NCI-H2171 treated with DMSO at 0.1 percent for 48 hours (cell line): ENCODE measurements around the gene RRAS2.
A peak's percentile ranks its signal among the peaks of the same experiment; 100 is the strongest.
"Not testable (repeated sequence)": the region's sequence is repeated elsewhere in the genome, so short reads cannot be mapped to it uniquely, and the experiment has no call there.

Experiments
- DNase-seq: peaks from one replicate; lab custom pipeline; 2025; lab: John Stamatoyannopoulos, UW

RRAS2 gene

DNA sequence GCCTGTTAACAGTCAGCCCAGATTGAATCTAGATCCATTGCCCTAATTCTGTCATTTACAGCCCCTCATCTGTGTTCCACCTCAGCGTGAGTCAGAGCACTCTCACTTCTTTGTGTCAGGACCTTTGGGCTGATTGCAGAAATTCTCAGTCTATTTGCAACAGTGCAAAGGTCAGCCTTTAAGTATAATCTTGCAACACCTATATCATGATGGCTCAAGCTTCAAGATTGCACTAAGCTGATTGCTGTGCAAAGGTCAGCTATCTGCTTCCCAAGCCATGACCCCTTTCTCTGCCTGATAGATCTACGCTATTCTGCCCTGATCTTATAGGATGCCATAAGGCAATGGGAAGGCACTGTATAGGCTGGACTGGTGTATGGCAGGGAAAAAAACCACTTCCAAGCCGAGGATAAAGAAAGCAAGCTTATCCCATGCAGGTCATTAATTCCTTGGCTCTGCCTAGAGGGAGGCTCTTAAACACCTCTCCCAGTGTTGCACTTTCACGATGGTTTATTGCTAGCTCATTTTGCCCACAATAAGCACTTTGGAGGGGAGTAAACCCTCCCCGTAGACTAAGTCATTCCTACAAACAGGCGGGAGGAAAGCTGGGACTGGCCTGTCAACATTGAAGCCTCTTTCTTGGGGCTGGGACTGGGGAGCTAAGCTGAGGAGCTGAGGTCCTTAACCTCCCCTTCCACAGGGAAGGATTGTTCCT lies 100.6 kb downstream of the RRAS2 start:
- no peak for DNase-seq

DNA sequence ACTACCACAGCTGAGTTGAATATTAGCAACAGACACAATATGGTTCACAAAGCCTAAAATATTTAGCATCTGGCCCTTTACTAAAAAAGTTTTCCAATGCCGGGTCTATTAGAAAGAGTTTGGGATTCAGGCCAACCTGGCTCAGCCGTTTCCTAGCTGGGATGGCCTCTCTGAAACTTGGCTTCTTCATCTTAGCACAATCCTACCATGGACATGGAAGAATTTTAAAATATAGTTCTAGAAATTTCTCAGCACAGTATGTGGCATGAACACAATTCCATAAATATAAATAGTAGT lies 103.8 kb downstream of the RRAS2 start:
- DNase-seq: no peak

DNA sequence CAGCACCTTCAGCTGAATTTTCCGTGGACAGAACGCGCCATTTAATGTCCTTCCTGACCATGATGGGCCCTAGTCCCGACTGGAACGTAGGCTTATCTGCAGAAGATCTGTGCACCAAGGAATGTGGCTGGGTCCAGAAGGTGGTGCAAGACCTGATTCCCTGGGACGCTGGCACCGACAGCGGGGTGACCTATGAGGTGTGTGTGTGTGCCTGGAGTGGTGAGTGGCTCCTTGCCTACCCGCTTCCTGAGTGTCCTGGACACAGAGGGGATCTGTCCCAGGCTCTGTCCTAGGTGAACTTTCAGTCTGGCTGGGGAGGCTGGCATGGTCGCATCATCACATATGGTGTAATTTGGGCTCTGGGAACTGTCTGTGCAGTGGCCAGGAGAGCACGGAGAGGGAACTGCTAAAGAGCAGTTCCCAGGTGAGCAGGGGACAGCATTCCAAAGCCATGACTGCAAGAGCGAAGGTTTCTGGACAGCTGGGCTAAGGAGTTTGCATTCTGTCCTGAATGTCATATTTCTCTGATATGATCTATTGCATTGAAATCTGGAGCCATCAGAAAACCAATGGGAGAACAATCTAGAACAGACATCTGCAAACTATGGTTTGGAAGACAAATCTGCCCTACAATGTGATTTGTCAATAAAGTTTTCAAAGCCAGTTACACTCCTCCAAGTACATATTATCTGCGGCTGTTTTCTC lies 104.3 kb downstream of the RRAS2 start:
- DNase-seq: no peak

DNA sequence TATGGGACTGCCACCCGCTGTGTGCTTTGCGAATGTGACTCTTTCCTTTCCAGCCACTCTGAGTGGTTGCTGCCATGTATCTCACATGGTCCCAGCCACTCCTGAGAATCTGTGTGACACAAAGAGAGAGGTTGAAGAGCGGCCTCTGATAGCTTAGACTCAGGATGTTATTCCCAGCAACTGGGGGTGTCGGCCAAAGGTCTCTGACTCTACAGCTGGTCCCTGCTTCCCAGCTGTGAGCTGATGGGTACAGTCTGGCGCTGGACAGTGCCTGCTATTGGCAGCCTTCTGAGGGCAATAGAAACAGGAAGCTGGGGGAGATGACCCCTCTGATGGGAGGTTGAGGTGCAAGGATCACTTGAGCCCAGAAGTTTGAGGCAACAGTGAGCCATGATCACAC lies 105.1 kb downstream of the RRAS2 start:
- no peak for DNase-seq

DNA sequence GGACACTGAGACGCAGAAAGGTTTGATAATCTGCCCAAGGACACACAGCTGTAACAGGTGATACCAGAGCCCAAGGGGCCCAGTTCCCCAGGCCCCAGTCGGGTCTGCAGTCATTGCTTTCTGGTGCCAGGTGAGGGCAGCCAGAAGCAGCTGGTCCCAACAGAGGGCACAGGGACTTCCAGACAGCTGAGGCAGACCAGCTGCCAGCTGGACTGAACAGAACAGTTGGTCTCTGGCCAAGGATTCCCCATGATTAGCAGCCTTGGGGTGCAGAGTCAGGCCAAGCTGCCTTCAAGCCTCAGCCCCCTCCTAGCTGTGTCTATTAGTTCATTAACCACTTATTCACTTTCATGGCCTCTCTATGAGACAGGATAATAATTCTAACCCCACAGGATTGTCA lies 105.6 kb downstream of the RRAS2 start:
- DNase-seq: no peak

DNA sequence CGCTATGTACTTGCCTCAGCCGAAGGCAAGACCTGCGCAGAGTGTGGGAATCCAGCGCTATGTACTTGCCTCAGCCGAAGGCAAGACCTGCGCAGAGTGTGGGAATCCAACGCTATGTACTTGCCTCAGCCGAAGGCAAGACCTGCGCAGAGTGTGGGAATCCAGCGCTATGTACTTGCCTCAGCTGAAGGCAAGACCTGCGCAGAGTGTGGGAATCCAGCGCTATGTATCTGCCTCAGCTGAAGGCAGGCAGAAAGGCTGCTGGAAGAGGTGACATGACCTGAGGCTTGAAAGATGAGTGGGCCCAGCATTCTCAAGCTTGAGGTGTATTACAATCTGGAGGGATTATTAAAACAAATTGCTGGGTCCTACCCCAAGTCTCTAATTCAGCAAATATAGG lies 106.5 kb downstream of the RRAS2 start:
- DNase-seq: not testable (repeated sequence)

DNA sequence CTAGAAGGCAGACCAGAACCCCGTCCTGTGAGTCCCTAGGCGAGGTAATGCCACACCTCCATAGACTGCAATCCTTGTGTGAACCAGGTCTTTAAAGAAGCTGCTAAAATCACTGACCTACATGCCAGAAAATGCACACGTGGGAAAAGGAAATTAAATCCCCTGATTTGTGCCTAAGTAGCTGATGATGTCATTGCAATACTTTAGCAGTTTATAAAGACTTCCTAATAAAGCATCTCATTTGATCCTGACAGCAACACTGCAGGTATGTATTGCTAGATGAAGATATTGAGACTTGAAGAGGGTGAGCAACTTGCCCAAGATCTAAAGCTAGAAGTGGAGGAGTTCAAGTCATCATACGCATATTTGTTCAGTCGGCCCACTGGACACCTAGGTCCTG lies 107.2 kb downstream of the RRAS2 start:
- no peak for DNase-seq

DNA sequence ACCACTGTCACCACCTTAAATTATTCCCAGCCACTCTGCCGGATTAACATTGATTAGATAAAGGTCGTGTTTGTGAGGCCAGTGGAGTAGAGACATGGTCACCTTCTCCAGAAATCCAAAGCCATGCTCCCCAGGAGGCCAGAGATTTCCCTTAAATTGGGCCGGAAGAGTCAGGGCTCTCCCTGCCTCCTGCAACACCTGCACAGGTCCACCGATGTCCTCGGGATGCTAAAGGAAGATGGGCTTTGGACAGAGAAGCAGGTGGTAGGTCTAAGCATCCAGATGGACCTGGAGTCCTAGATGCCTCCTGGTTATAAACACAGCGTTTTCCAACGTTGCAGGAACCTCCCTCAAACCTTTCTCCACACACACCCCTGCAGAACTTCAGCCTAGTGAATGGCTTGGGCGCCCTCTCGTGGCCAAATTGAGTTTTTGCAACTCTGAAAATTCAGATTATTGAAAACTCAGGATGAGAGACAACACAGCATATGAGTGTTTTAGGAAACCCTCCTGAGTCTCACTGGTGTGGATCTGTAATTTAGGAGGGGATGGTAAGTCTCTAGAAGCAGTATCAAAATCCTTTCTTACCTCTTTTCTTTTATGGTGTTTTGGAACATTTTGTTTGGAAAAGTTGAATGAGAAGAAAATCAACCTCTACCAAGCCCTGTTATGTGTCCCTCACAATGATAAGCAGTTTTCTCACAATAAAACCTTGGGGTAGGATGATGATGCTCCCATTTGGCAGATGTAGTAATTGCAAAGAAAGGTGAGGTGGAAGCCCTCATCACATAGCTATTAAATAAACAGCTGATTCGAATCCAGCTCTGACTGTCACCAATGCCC lies 109.6 kb downstream of the RRAS2 start:
- peak; percentile 63 for DNase-seq

DNA sequence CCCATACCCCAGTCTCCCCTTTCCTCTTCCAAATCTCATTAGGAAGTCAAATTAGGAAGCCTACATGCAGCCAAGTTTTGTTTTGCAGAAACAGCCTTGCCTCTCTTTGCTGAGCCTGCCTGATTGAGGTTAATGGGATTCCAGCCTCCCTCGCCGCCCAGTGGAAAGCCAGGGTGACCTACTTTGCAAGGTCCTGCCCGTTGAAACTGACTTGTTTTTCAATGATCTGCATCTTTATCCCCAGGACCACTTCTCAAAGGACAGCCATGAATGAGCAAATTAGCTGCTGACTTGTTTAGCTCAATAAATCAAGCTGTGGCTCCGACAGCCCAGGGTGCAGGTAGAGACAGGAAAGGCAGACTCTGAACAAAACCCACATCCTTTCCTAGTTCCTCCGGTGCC lies 110.4 kb downstream of the RRAS2 start:
- DNase-seq: no peak

DNA sequence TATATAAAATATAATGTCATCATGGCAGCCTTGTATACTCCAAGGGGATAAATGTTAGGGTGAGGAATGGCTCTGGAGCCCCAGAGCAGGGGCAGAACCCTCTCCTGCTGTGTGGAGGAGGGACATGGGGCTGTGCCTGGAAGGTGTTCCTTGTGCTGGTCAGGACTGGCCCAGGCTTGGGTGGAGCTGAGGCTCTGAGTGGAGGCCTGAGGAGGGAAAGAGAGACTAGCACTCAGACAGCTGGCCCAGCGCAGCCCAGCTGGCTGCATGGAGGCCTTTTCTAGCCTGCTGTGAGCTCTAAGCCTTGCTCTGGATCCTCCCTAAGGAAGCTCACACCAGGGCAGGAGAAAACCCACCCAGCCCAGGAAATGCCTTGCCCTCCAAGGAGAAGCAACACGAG lies 113.5 kb downstream of the RRAS2 start:
- DNase-seq: no peak

DNA sequence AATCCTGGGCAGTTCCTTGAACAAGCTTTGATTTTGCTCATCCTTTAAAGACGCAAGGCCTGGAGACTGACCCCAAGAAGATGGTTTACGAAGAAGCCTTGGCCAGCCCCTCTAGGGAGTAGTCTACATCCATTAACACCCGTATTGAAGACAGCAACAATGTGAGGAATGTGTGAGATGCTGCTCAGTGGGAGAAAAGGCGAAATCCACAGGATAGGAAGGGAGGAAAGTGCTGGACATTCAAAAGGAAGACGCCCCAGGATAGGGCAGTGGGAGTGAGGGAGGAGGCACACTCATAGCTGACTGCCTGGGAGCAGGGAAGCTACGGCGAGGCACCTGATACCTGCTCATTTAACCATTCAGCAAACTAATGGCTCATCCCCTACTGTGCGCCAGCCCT lies 114.1 kb downstream of the RRAS2 start:
- DNase-seq: no peak

DNA sequence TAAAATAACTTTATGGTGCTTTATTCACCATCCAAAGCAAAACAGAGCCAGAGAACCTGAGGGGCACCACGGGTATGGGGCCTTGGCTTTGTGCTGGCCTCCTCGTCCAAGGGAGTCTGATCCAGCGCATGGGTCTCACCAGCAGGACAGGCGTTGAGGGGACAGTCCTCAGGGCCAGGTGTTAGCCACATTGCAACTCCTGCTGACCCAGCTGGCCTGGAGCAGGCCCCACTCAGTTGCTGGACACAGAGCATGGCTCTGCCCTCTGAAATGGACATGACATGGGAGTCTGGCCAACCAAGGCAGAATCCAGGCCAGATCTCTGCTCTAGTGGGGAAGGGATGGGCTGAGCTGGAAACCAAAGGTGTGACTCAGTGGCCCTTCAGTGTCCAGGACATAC lies 116.2 kb downstream of the RRAS2 start:
- no peak for DNase-seq

DNA sequence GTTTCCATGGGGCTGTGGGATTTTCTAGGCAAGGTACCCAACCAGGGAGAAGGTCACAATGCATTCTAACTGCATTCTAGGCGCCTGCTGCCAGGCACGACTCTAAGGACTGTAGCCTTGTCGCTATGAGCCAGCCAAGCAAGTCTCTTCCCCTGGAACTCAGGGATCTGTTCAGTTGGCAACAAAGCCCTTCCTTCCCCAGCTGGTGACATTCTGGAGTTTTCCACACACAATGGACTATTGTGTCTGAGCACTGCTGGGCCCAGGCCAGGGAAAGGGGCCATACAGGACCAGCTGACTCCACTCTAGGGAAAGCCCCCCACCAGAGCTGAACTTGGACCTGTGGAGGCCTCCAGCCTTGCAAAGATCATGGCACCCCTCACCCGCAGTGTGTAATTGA lies 116.8 kb downstream of the RRAS2 start:
- no peak for DNase-seq

DNA sequence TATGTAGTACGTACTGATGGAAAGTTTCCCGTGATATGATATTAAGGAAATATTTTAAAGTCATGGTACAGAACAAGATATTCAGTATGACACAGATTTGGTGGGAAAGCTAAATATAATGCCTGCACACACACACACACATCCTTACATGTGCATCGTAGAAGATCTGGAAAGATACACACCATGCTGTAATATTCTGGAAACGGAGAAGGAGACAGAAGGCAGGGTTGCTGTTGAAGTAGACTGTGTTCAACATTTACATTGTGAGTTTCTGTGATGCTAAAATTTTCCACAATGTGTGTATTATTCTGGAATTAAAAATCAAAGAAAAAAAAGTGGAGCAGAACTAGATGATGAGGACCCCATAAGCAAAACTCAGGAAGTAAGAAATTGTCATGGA lies 118.0 kb downstream of the RRAS2 start:
- no peak for DNase-seq

DNA sequence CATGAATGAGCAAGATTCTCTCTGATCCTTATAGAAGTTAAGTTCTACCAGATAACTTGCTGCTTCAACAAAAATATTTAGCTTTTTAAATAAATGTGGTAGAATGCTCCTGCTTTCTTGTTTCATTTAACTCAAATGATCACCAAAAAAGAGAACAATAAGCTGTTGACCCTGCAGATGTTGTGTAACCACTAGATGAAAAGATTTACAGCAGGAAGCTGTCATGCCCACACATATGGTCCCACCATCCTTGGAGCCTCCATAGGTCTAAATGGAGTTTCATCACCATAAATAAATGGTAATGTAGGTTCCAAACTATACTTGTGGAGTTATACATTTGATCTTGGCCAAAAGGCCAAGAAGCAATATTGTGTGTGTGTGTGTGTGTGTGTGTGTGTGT lies 118.8 kb downstream of the RRAS2 start:
- DNase-seq: no peak

DNA sequence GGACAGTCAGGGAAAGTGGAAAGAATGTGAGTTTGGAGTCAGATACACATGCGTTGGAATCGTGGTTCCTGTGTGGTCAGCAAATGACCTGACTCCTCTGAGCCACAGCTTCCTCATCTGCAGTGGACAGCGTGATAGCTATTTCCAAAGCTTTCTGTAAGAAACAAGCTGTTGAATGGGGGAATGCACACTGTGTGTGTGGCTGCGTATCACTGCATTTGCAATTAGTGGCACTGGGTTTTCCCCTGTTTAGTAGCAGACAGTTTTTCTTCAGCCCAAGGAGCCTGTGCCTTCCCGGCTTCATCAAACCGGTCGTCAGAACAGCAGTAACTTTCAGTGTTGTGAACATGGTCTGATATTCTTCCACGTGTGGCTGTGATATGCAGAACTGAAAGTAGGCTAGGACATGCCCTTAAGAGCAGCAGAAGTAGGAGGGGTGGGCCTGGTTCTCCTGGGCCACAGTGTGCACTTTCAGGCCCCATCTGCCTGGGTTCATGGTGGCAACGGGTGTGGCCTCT lies 121.5 kb downstream of the RRAS2 start:
- DNase-seq: no peak

DNA sequence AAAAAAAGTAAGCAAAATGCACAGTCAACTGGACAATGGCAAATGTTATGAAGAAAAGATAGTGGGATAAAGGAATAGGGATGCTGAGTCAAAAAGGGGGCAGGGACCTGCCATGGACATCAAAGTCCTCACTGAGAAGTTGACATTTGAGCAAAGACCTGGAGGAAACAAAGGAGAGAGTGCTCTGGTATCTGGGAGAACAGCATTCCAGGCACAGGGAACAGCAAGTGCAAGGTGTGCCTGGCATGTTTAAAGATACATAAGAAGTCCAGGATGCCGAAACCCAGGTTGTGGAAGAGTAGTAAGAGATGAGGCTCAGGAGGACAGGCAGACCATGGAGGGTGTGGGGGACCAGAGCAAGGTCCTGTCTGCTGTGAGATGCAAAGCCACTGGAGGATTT lies 123.3 kb downstream of the RRAS2 start:
- DNase-seq: no peak

DNA sequence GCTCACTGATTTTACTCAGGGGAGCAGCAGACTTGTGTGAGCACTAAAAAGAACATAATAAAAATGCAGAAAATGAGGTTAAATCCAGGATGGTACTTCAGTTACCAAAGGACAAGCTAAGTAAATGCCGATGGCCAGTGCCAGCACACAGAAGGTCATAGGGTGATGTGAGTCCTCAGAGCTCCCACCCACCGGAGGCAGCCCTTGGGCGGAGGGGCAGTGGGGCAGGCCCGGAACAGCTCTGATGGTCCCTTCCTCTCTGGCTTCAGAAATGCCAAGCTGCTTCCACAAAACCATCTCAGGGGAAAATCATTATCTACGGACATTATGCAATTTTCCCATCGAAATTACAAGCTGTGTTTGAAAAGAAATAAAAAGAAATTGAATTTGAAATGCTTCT lies 124.5 kb downstream of the RRAS2 start:
- DNase-seq: no peak

DNA sequence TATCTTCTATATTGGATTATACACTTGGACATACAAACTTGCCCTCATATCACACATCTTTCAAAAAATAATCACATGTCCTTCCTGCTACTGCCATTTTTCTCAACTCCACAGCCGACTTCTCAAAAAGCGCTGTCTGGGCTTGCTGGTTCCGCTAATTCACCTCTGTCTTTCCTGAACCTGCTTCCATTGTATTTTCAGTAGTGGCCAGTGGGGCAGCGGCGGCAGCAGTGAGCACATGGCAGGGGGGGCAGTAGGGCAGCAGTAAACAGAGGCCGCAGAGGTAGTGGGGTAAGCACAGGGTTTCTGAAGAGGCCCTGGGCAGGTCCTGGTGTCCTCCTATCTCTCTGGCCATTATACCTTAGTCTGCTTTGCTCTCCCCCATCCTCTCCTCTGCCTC lies 126.3 kb downstream of the RRAS2 start:
- no peak for DNase-seq

DNA sequence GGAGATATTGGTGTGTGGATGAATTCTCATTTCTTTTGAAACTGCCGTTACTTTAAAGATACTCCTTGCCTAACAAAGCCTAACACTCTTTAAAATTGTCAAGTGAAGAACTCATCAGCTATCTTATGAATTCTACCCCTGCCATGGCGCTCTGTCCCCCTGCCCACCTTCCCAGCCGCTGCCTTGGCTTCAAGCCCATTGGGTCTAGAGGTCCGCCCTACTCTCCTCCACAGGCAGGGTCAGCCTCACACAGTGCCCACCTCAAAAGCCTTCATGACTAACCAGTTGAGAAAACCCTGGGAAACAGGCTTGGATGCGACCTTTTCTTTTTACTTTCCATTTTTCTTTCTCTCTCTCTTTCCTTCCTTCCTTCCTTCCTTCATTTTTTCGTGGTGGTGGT lies 128.6 kb downstream of the RRAS2 start:
- no peak for DNase-seq

DNA sequence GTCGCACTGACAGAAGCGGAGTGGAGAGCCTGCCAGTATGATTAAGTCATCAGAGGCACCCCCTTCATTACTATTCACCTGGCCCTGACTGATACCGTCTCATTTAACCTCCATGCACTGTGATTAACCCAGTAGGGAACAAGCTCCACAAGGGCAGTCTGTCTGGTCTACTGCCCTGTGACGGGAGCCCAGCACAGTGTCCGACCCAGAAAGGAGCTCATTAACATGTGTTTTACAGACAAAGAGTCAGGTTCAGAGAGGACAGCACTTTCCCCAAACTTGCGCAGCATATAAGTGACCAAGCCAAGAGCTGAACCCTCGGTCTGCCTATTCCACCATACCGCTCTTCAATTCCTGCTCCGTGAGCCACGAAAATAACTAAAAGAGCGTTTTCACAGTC lies 129.5 kb downstream of the RRAS2 start:
- no peak for DNase-seq

DNA sequence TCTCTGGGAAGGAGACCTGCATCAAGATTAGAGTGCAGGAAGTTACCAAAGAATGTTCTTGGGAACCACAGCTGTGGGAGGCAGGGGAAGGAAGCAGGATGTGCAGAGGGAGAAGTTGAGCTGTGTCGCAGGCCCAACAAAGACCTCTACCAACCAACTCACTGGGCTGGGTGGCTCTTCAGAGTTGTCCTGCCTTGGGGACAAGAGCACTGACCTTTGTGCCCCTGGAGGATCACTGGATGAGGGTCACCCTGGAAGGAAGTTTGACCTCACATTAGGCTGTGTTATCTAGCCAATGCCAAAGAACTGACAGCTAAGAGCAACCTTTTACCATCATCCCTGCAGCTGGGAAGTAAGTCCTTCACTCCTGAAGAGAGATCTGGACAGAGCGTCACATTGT lies 130.6 kb downstream of the RRAS2 start:
- DNase-seq: no peak
